ENCODE measurements around the gene NUP62. TPM values are rescaled to one million over a fixed set of nuclear protein-coding genes. Genes with fewer than 3 reads are reported as not detected.

Gene NUP62
- total and polyA plus RNA-seq, 4 donors, result 16.2 to 45.9 (median 38.0) TPM

DNA sequence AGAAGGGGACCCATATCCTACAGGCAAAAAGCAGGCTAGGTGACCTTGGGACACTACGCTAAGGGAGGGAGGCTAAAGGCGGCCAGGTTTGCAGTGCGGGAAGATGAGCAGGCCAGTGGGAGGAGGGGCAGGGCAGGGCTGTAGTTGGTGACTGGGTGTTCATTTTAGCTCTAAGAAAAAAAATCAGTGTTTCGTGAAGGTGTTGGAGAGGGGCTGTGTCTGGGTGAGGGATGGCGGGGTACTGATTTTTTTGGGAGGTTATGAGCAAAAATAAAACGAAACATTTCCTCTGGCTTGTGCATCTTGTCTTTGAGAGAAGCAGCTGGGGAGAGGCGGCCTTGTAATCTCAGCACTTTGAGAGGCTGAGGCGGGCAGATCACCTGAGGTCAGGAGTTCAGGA, 4.3 kb upstream of the NUP62 start:
- 85 to 89% methylated on average over 8 of the region's 8 CpGs for WGBS, 2 donors
- H3K36me3 ChIP-seq (ENCODE audit: control insufficient read depth in 4 of 4, insufficient read depth in 4 of 4, low read length in 4 of 4), result peaks cover 0 to 5% (median 2%) of the 10 kb centered on the region in 4 donors
- DNase-seq (no peak), ATAC-seq (ENCODE audit: insufficient read depth, low FRiP score) (no peak)
- TF ChIP-seq, protein P1, sequence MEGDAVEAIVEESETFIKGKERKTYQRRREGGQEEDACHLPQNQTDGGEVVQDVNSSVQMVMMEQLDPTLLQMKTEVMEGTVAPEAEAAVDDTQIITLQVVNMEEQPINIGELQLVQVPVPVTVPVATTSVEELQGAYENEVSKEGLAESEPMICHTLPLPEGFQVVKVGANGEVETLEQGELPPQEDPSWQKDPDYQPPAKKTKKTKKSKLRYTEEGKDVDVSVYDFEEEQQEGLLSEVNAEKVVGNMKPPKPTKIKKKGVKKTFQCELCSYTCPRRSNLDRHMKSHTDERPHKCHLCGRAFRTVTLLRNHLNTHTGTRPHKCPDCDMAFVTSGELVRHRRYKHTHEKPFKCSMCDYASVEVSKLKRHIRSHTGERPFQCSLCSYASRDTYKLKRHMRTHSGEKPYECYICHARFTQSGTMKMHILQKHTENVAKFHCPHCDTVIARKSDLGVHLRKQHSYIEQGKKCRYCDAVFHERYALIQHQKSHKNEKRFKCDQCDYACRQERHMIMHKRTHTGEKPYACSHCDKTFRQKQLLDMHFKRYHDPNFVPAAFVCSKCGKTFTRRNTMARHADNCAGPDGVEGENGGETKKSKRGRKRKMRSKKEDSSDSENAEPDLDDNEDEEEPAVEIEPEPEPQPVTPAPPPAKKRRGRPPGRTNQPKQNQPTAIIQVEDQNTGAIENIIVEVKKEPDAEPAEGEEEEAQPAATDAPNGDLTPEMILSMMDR (IDR thresholded peaks at IDR 0.05; ENCODE audit: control extremely low read depth, extremely low read depth), result no peak
- no peaks in the 10 kb centered on the region for H3K9me3 ChIP-seq (ENCODE audit: control insufficient read depth in 4 of 4, insufficient read depth in 3 of 4, low read length in 3 of 4)
- no peak overlapping the region for H3K9ac ChIP-seq (ENCODE audit: insufficient read depth in 1 of 2, low read length in 2 of 2)
- peaks cover 0 to 7% (median 0%) of the 10 kb centered on the region in 5 donors for H3K4me1 ChIP-seq (ENCODE audit: control insufficient read depth in 5 of 5, insufficient read depth in 5 of 5, low read length in 5 of 5)
- H3K27me3 ChIP-seq (ENCODE audit: control insufficient read depth in 3 of 3, insufficient read depth in 3 of 3, low read length in 2 of 3), result no peaks in the 10 kb centered on the region
- no peak overlapping the region for H3K27ac ChIP-seq (ENCODE audit: low read depth in 1 of 2, low read length in 1 of 2)
- H3K4me3 ChIP-seq, result no peak overlapping the region

DNA sequence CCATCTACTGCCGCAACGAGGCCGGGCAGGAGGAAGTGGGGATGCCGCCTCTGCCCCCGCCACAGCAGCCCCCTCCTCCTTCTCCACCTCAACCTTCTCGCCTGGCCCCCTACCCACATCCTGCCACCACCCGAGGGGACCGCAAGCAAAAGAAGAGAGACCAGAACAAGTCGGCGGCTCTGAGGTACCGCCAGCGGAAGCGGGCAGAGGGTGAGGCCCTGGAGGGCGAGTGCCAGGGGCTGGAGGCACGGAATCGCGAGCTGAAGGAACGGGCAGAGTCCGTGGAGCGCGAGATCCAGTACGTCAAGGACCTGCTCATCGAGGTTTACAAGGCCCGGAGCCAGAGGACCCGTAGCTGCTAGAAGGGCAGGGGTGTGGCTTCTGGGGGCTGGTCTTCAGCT, 3.4 kb upstream of the NUP62 start:
- no peaks in the 10 kb centered on the region for H3K9me3 ChIP-seq (ENCODE audit: control insufficient read depth in 4 of 4, insufficient read depth in 3 of 4, low read length in 3 of 4)
- ATAC-seq (ENCODE audit: insufficient read depth, low FRiP score) (no peak), DNase-seq (no peak)
- no peak overlapping the region for H3K27ac ChIP-seq (ENCODE audit: low read depth in 1 of 2, low read length in 1 of 2)
- H3K36me3 ChIP-seq (ENCODE audit: control insufficient read depth in 4 of 4, insufficient read depth in 4 of 4, low read length in 4 of 4), result peaks cover 0 to 6% (median 2%) of the 10 kb centered on the region in 4 donors
- H3K4me3 ChIP-seq, result no peak overlapping the region
- TF ChIP-seq, protein P1 (IDR thresholded peaks at IDR 0.05; ENCODE audit: control extremely low read depth, extremely low read depth), result no peak
- WGBS, 2 donors, result 73 to 79% methylated on average over 24 to 25 of the region's 25 CpGs
- H3K9ac ChIP-seq (ENCODE audit: insufficient read depth in 1 of 2, low read length in 2 of 2), result no peak overlapping the region
- H3K27me3 ChIP-seq (ENCODE audit: control insufficient read depth in 3 of 3, insufficient read depth in 3 of 3, low read length in 2 of 3), result no peaks in the 10 kb centered on the region
- H3K4me1 ChIP-seq (ENCODE audit: control insufficient read depth in 5 of 5, insufficient read depth in 5 of 5, low read length in 5 of 5), result peaks cover 0 to 11% (median 2%) of the 10 kb centered on the region in 5 donors

GRCh38 chr19:49932041-49932451, 2.7 kb upstream of the NUP62 start:
- Histone ChIP-seq H3K4me3 (no peak overlapping the region), H3K4me1 (ENCODE audit: control insufficient read depth in 5 of 5, insufficient read depth in 5 of 5, low read length in 5 of 5) (peaks cover 0 to 15% (median 9%) of the 10 kb centered on the region in 5 donors), H3K27me3 (ENCODE audit: control insufficient read depth in 3 of 3, insufficient read depth in 3 of 3, low read length in 2 of 3) (no peaks in the 10 kb centered on the region), H3K9ac (ENCODE audit: insufficient read depth in 1 of 2, low read length in 2 of 2) (no peak overlapping the region), H3K36me3 (ENCODE audit: control insufficient read depth in 4 of 4, insufficient read depth in 4 of 4, low read length in 4 of 4) (peaks cover 0 to 13% (median 6%) of the 10 kb centered on the region in 4 donors), H3K27ac (ENCODE audit: low read depth in 1 of 2, low read length in 1 of 2) (no peak overlapping the region), H3K9me3 (ENCODE audit: control insufficient read depth in 4 of 4, insufficient read depth in 3 of 4, low read length in 3 of 4) (no peaks in the 10 kb centered on the region)
- WGBS, 2 donors, result 93 to 94% methylated on average over 5 of the region's 5 CpGs
- DNase-seq (no peak), ATAC-seq (ENCODE audit: insufficient read depth, low FRiP score) (no peak)
- TF ChIP-seq, protein P1 (IDR thresholded peaks at IDR 0.05; ENCODE audit: control extremely low read depth, extremely low read depth), result no peak

All from lung (tissue), 12 donors.